GM12875 (cell line): ENCODE data around the gene RSBN1L.

Experiments used
- H3K4me3 ChIP-seq: one replicate; pipeline ENCODE4 v1.5.1; 2011; ENCODE audit warnings: low read depth, low read length, control low read depth
- TF ChIP-seq, protein P1 (sequence below): IDR thresholded peaks from 2 replicates; pipeline ENCODE4 v1.5.1; 2011; ENCODE audit warnings: low read depth, mild to moderate bottlenecking, control low read depth, inconsistent platforms, low read length, moderate library complexity, borderline replicate concordance; ENCODE audit not compliant: insufficient read depth

Gene RSBN1L

DNA sequence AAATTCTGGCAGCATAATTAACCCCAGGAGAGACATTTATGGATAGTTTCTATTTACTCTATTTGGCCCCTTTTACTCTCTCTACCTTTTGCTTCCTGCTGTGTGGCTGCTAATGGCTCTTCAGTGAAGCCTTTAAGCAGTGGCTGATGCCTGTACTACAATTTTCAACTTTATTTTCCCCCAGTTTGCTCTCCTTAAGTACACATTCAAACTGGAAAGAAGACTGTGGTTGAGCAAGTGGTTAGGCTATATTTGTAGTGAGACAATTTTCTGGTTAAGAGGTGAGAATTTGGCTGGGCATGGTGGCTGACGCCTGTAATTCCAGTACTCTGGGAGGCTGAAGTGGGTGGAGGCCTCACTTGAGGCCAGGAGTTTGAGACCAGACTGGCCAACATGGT is 8.5 kb upstream of the RSBN1L start:
- no peak overlapping the region for H3K4me3 ChIP-seq
- TF ChIP-seq, protein P1, sequence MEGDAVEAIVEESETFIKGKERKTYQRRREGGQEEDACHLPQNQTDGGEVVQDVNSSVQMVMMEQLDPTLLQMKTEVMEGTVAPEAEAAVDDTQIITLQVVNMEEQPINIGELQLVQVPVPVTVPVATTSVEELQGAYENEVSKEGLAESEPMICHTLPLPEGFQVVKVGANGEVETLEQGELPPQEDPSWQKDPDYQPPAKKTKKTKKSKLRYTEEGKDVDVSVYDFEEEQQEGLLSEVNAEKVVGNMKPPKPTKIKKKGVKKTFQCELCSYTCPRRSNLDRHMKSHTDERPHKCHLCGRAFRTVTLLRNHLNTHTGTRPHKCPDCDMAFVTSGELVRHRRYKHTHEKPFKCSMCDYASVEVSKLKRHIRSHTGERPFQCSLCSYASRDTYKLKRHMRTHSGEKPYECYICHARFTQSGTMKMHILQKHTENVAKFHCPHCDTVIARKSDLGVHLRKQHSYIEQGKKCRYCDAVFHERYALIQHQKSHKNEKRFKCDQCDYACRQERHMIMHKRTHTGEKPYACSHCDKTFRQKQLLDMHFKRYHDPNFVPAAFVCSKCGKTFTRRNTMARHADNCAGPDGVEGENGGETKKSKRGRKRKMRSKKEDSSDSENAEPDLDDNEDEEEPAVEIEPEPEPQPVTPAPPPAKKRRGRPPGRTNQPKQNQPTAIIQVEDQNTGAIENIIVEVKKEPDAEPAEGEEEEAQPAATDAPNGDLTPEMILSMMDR = no peak

DNA sequence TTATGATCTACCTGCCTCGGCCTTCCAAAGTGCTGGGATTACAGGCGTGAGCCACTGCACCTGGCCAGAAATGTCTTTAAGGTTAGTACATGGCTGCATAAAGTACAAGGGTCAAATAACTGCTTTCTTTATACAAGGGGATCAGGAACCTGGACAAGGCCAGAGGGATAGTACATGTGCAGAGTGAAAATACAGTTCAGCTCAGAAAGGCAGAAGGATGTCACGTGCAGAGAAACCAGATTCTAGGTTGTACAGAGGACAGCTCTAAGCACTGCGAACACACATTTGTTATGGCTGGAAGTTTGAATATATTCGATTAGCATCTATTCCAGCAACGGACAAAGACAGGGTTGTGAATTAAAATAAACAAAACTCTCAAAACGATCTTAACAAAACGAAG is 6.0 kb upstream of the RSBN1L start:
- TF ChIP-seq, protein P1 = no peak
- no peak overlapping the region for H3K4me3 ChIP-seq

DNA sequence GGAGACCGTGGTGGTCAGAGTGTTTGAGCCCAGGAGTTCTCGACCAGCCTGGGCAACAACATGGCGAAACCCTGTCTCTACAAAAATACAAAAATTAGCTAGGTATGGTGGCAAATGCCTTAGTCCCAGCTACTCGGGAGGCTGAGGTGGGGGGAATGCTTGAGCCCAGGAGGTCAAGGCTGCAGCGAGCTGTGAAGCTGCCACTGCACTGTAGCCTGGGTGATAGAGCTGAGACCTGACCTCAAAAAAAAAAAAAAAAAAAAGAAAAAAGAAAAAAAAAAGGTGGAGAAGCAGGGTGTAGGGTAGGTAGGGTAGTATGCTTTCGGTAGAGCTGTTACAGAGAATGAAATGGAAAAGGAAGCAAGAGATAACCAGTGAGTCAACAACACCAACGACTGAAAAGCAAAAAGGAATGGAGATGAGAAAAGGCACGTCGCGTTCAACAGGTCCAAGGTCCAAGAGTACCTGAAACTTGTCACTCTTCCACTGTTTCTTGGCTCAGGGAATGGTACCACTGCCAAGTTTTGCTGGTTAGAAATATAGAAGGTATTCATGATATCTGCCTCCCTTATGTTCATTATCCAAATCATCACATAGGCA is 4.3 kb upstream of the RSBN1L start:
- TF ChIP-seq, protein P1 = no peak

DNA sequence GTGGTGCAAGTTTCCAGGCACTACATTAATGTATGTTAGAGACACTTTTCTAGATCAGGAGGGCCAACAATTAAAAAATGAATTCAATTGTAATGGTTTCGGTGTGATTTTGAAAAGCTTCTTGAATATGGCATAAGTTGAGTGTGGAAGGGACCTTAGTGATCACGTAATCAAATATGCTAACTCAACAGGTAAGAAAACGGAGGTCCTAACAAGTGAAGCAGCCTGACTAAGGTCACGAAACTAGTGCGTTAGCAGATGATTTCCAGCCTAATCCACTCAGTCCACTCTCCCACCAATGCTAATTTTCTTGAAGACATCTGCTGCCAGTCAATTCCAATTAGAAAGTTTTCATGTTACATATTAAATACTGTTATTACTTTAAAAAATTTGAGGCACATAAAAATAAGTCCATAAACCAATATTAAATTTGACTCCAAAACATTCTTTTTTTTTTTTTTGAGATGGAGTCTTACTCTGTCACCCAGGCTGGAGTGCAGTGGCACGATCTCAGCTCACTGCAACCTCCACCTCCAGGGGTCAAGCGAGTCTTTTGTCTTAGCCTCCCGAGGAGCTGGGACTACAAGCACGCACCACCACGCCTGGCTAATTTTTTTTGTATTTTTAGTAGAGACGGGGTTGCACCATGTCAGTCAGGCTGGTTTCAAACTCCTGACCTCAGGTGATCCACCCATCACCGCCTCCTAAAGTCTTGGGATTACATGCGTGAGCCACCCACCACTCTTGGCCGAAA is 2.3 kb upstream of the RSBN1L start:
- TF ChIP-seq, protein P1 = no peak
- H3K4me3 ChIP-seq = no peak overlapping the region

More for the DNA sequence above, 4.3 kb upstream of the RSBN1L start:
- H3K4me3 ChIP-seq = no peak overlapping the region

DNA sequence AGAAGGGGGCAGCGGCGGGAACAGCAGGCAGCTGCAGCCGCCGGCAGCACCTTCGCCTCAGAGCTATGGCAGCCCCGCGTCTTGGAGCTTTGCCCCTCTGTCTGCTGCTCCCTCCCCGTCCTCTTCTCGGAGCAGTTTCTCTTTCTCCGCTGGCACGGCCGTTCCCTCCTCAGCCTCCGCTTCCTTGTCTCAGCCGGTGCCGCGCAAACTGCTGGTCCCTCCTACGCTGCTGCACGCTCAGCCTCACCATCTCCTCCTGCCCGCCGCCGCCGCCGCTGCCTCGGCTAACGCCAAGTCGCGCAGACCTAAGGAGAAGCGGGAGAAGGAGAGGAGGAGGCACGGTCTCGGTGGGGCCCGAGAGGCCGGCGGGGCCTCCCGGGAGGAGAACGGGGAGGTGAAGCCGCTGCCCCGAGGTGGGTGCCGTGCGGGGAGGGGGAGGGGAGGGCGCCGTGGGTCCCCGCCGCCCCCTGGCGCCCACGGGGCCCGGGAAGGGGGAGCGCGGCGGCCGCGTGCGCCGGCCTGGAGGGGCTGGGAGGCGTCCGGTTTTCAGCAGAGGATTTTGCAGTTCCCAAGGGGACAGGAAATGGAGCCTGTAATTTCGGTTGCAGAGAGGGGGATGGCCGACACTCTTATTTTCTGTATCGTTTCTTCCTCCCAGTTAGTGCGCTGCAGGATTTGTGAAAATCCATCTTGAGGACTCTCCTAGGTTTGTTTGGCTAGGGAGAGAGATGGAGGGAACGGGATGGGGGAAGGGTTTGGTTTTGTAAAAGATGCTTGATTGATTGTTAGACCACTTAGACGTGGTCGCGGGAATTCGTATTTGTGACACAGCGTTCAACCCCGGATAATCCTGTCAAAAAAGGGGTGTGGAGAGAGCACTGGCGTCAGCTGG is 630 bp downstream of the RSBN1L start:
- TF ChIP-seq, protein P1 = no peak
- peak overlapping the region; percentile 99 for H3K4me3 ChIP-seq

DNA sequence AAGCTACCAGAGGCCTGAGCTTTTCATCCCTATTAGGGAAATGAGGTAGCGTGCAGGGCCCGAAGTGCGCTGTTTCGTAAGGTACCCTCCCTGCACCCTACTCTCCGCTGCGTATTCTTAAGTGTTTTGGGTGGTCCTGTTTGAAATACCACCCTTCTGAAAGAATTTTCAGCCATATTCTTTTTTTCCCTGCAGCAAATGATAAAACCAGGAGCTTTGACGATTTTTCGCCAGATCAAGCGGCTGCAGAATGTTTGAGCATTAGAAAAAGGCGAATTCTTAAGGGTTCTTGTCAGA is 1.2 kb downstream of the RSBN1L start:
- H3K4me3 ChIP-seq = peak overlapping the region; percentile 99
- TF ChIP-seq, protein P1 = no peak

DNA sequence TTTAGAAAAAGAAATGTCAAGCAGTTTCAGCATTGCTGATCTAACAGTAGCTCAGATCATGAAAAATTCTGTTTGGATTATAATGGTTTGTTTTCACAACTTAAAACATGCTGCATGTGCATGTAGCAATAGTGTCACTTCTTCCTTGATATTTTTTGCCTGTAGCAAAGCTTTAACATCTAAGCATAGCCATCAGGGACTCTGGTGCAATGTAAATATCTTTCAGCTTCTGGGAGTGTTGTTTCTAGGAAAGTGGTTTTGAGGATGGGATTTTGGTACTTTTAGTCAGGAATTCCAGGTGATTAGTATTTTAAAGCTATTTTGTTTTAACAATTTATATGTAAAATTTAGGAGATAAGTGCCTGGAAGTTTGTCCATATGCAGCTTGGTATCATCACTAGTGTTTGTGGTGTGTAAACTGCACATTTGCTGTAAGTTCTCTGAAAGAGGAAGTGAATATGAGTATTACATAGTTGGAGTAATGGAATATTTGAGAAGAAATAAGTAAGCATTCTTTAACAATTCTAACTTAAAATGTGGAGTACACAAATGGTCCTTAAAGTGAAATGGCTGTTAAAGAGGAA is 1.9 kb downstream of the RSBN1L start:
- H3K4me3 ChIP-seq = peak overlapping the region; percentile 99
- TF ChIP-seq, protein P1 = no peak
